Activated CD4-positive, alpha-beta memory T cell treated with anti-CD3 and anti-CD28 coated beads, Interleukin-2, amount 10 ng/mL, durations not matched to agents 7 days and 5 days (primary cell): ENCODE measurements around the gene OTUD5. TPM values are rescaled to one million over a fixed set of nuclear protein-coding genes. Genes with fewer than 3 reads are reported as not detected.

Source experiments
- CTCF ChIA-PET: fragments of 350-600 bp; sonication (Branson Sonifier 250); formaldehyde crosslinking; loops from one replicate; lab custom pipeline; 2021; ENCODE audit warnings: antibody characterized with exemption, inconsistent platforms; lab: Charles Lee
- POLR2A ChIA-PET: fragments of 350-600 bp; sonication (Branson Sonifier 250); formaldehyde crosslinking; loops from one replicate; lab custom pipeline; 2021; ENCODE audit warnings: antibody characterized with exemption; lab: Charles Lee
- DNase-seq: peaks from one replicate; pipeline ENCODE4 v3.0.0-alpha.2; 2020
- H3K27ac Mint-ChIP-seq: one replicate; pipeline ENCODE4 v1.8.0; 2021; ENCODE audit warnings: mild to moderate bottlenecking, mixed read lengths
- H3K27me3 Mint-ChIP-seq: one replicate; pipeline ENCODE4 v1.8.0; 2021; ENCODE audit warnings: mixed read lengths
- H3K36me3 Mint-ChIP-seq: one replicate; pipeline ENCODE4 v1.8.0; 2021; ENCODE audit warnings: low read depth, mixed read lengths
- H3K4me1 Mint-ChIP-seq: one replicate; pipeline ENCODE4 v1.8.0; 2021; ENCODE audit warnings: mixed read lengths
- H3K4me3 Mint-ChIP-seq: one replicate; pipeline ENCODE4 v1.8.0; 2021; ENCODE audit warnings: mild to moderate bottlenecking, mixed read lengths
- H3K9me3 Mint-ChIP-seq: one replicate; pipeline ENCODE4 v1.8.0; 2021; ENCODE audit warnings: mixed read lengths
- total RNA-seq, 2 experiments: library from RNA; stranded (reverse); gene quantifications; one replicate each; pipeline ENCODE4 v1.2.3, GENCODE V29; 2021

Gene OTUD5
- total RNA-seq, 2 experiments from 2014 or later = 63.2 to 63.7 TPM

DNA sequence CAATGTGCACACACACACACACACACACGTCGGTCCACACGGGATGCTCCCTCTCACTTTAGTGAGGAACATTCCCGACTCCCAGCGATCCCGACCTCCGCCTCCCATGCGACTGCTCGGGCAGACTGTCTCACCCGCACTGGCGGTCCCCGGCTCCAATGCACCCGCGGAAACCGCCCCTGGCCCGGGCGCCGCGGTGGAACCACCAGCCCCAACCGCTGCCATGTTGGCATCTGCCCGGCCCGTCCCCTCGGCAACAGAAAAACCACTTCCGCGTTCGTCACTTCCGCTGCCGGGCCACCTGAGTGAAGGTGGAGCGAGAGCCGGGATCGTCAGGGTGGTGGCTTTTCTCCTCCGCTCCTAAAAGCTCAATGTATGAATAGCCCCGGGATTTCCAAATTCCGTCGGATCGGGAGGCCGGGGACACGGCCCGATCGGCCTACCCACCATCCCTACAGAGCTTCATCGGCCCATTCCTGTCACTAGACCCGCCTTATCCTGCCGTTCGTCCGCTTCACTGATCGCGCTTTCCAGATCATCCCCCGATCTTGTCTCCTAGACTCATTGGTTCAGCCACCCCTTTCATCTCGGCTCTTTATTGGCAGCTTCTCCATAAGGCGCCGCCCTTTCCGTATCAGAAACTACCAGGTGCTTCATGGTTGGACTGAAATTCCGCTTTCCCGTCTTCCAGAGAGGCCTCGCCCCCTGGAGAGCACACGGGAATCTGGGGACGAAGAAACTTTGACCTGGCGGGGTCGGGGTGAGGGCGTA, 45.8 kb downstream of the OTUD5 start, which contains the start of gene SLC35A2:
SLC35A2 (minus strand) TSS at position 235 of the 771 bp plus-strand sequence; CDS start at position 225, 10 bp downstream.
- ChIA-PET CTCF (interaction anchor here (0.9 to 2.2 kb wide), 7 partner anchors 14 to 263 kb away, joined by 3 to 11 read pairs (median 5); partner anchors contain the start of genes PQBP1 and TIMM17B), POLR2A (interaction anchor here (1.0 to 13.8 kb wide), 13 partner anchors 7 to 263 kb away, joined by 3 to 415 read pairs (median 7); partner anchors contain the start of genes OTUD5, PQBP1 and TIMM17B)
- peak within 1 kb of the TSS; percentile 95 for H3K4me3 Mint-ChIP-seq
- no peaks in the 10 kb centered on the region for H3K27me3 Mint-ChIP-seq
- H3K9me3 Mint-ChIP-seq = no peaks in the 10 kb centered on the region
- H3K27ac Mint-ChIP-seq = peak within 1 kb of the TSS; percentile 92
- H3K4me1 Mint-ChIP-seq = peaks cover 48% of the 10 kb centered on the region
- peaks cover 56% of the 10 kb centered on the region for H3K36me3 Mint-ChIP-seq
- DNase-seq = peak; percentile 90

DNA sequence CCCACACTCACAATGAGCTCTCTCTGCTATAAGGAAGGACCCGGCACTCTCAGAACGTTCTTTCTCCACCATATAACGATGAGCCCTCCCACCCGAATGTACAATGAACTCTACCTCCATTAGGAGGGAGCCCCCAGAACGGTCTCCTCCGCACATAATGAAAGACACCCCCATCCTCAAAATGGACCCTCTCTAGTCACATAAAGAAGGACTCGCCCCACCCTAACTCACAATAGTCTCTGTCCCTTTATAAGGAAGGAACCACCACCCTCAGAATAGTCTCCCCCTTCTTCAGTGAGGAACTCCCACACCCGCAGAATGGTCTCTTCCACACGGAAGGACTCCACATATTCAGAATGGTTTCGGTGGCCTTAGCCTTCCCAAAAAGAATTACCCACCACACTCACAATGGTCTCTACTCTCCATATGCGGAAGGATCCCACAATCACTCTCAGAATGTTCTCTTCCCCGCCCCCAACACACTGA, 46.4 kb downstream of the OTUD5 start:
- no peaks in the 10 kb centered on the region for H3K27me3 Mint-ChIP-seq
- POLR2A ChIA-PET = interaction anchor here (1.2 to 13.8 kb wide), 9 partner anchors 8 to 263 kb away, joined by 3 to 415 read pairs (median 8); partner anchors contain the start of genes OTUD5, PQBP1 and TIMM17B
- peak overlapping the region; percentile 95 for H3K4me3 Mint-ChIP-seq
- DNase-seq = no peak
- no peaks in the 10 kb centered on the region for H3K9me3 Mint-ChIP-seq
- H3K27ac Mint-ChIP-seq = peak overlapping the region; percentile 92
- CTCF ChIA-PET = interaction anchor here (1.1 to 2.2 kb wide), 6 partner anchors 13 to 262 kb away, joined by 3 to 11 read pairs (median 6); partner anchors contain the start of genes PQBP1 and TIMM17B
- peaks cover 48% of the 10 kb centered on the region for H3K4me1 Mint-ChIP-seq
- peaks cover 50% of the 10 kb centered on the region for H3K36me3 Mint-ChIP-seq

DNA sequence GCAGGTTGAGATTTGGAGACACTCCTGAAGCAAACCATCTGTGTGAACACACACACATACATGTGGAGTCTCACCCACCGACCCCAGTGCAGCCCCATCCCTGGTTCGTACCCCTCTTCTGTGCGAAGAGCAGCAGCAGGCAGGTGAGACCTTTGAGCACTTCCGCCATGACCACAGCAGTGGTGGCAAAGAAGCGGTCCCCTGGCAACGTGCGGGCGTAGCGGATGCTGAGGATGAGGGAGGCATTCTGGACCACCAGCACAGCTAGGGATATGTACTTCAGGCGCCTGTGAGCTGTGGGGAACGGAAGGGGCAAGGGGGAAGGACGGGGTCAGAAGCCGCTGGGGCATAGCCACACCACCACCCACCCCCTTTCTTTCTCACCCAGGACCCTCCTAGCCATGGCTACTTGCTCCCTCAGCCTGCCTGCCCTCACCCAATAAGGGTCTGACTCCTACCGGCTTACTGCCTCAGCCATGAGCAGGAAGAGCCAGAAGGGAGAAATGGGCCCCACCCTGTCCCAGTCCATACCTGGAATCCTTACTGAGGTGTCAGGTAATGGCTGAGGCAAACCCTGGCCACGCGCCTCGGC, 47.6 kb downstream of the OTUD5 start:
- H3K27me3 Mint-ChIP-seq = no peaks in the 10 kb centered on the region
- H3K4me3 Mint-ChIP-seq = no peak overlapping the region
- no peaks in the 10 kb centered on the region for H3K9me3 Mint-ChIP-seq
- no peak overlapping the region for H3K27ac Mint-ChIP-seq
- peaks cover 40% of the 10 kb centered on the region for H3K36me3 Mint-ChIP-seq
- H3K4me1 Mint-ChIP-seq = peaks cover 43% of the 10 kb centered on the region
- ChIA-PET POLR2A (interaction anchor here (0.6 to 13.8 kb wide), 3 partner anchors 10 to 93 kb away, joined by 3 to 415 read pairs (median 51); partner anchors contain the start of genes PQBP1 and TIMM17B), CTCF (no interaction called here)
- DNase-seq = no peak

DNA sequence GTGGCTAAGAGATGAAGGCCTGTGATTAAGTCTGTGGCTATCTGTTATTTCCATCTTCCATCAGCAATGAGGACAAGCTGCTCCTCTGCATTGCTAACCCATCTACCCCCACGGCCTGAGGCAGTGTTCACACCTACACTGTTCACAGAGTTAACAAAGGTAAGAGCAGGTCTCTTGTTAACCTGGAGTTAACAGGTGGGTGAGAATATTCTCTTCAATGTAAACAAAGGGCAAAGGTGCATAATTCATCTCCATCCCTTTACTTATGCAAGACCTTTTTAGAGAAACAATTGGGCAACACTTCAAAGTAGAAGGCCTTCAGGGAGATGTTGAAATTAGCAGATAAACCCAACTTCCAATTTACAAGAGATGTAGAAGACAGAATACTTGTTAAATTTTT, 48.8 kb downstream of the OTUD5 start:
- Mint-ChIP-seq H3K27ac (no peak overlapping the region), H3K9me3 (no peaks in the 10 kb centered on the region), H3K4me1 (peaks cover 32% of the 10 kb centered on the region), H3K27me3 (no peaks in the 10 kb centered on the region), H3K36me3 (peaks cover 35% of the 10 kb centered on the region), H3K4me3 (no peak overlapping the region)
- CTCF ChIA-PET = no interaction called here
- POLR2A ChIA-PET = interaction anchor here (0.8 to 4.7 kb wide), 2 partner anchors 9 to 49 kb away, joined by 3 to 51 read pairs; partner anchors contain the start of genes PQBP1 and TIMM17B
- DNase-seq = no peak

DNA sequence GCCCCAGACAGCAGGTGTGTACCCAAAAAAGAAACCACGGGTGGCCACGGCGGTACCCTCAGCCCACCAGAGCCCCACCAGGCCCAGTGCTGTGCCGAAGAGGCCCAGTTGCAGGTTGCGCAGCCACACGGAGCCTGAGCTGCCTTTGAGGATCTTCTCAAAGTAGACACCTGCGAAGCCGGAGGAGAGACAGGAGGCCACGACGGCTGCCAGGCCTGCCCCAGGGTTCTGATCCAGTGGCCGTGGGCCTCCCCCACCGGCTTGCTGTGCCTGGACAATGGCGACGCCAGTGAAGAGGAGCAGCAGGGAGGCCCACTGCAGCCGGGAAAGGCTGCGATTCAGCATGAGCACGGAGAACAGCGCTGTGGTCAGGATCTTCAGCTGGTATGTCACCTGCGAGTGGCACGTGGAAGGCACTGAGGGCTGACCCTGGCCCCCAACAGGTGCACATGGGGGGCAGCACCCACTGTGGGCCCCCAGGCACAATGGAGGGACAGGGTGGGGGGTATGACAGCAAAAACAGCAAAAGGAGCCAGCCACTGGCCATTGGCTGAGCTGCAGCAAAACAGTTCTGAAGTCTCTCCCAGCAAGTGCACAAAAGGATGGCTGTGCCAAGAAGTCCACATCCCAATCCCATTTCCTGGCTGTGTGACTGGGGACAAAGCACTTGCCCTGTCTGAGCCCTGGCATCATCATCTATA, 52.2 kb downstream of the OTUD5 start:
- CTCF ChIA-PET = no interaction called here
- POLR2A ChIA-PET = interaction anchor here (1.0 to 1.2 kb wide), 2 partner anchors 7 to 11 kb away, joined by 3 to 6 read pairs; partner anchors contain the start of genes PQBP1 and TIMM17B
- Mint-ChIP-seq H3K4me3 (no peak overlapping the region), H3K27me3 (no peaks in the 10 kb centered on the region), H3K4me1 (peaks cover 7% of the 10 kb centered on the region), H3K36me3 (peaks cover 29% of the 10 kb centered on the region), H3K27ac (no peak overlapping the region), H3K9me3 (no peaks in the 10 kb centered on the region)
- no peak for DNase-seq

DNA sequence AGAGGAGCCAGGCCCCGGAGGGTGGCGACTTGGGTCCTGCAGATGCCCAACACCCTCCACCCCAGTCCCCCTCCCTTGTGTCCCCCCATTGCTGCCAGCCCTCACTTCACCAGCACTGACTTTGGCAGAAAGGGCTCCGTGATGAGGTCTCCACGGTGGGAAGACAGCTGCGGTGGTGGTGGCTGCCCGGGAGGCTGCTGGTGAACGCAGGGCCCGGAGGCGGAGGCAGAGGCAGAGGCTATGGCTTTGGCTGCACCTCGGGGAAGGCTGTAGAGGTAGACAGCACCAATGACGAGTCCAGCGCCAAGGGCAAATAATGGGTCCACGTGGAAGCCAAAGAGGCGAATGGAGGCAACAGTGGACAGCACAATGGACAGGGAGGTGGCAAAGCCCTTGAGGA, 52.8 kb downstream of the OTUD5 start:
- Mint-ChIP-seq H3K4me1 (peaks cover 9% of the 10 kb centered on the region), H3K4me3 (no peak overlapping the region), H3K27me3 (no peaks in the 10 kb centered on the region), H3K9me3 (no peaks in the 10 kb centered on the region), H3K27ac (no peak overlapping the region), H3K36me3 (peaks cover 29% of the 10 kb centered on the region)
- POLR2A ChIA-PET = interaction anchor here (1.0 kb wide), 2 partner anchors 8 to 33 kb away, joined by 3 to 4 read pairs; no protein-coding TSS in a partner anchor
- CTCF ChIA-PET = no interaction called here
- no peak for DNase-seq

DNA sequence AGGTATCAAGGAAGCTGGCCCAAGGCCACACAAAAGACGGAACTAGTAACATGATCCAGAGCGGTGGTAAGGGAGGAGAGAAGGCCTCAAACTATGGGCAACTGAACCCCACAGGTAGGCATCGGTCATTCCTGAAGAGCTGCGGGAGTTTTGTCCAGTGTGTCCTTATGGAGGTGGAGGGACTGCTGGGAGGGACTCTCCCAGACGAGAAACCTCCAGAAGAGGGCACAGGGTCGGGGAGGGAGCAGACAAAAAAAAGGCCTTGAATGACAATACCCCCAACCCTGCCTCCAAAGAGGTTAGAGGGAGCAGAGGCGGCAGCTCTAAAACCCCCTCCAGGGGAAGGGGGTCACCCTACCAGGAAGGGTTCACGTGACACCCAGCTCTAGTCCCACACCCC, 53.2 kb downstream of the OTUD5 start:
- Mint-ChIP-seq H3K4me1 (peaks cover 13% of the 10 kb centered on the region), H3K27ac (no peak overlapping the region), H3K36me3 (peaks cover 29% of the 10 kb centered on the region), H3K27me3 (no peaks in the 10 kb centered on the region), H3K9me3 (no peaks in the 10 kb centered on the region), H3K4me3 (no peak overlapping the region)
- ChIA-PET CTCF (no interaction called here), POLR2A (interaction anchor here (1.0 to 1.1 kb wide), 3 partner anchors 8 to 256 kb away, joined by 3 to 4 read pairs (median 3); no protein-coding TSS in a partner anchor)
- DNase-seq = no peak

DNA sequence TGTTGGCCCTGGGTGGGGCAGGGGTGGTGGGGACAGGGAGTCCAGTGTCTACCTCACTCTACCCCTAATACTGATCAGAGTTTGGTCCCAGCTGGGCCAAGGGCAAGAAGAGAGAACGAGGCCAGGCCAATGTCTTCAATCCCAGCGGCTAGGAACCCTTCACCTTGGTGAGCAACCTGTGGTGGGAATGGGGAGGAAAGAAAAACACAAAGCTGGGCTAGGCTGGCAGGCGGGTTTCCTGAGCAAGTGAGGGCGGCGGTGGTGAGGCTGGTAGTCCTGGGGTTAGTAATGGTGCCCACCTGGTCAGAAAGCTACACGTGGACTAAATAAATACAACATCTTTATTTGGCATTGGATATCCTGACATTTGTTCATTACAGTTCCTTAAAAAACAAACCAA, 54.1 kb downstream of the OTUD5 start:
- POLR2A ChIA-PET = interaction anchor here (1.0 to 1.4 kb wide), 4 partner anchors 9 to 255 kb away, joined by 3 to 7 read pairs (median 3); partner anchors contain the start of gene SLC35A2
- Mint-ChIP-seq H3K9me3 (no peaks in the 10 kb centered on the region), H3K27me3 (no peaks in the 10 kb centered on the region), H3K4me3 (no peak overlapping the region), H3K36me3 (peaks cover 29% of the 10 kb centered on the region), H3K27ac (no peak overlapping the region), H3K4me1 (peaks cover 13% of the 10 kb centered on the region)
- DNase-seq = no peak
- CTCF ChIA-PET = interaction anchor here (1.3 kb wide), 1 partner anchor 34 kb away, joined by 3 read pairs; no protein-coding TSS in a partner anchor

DNA sequence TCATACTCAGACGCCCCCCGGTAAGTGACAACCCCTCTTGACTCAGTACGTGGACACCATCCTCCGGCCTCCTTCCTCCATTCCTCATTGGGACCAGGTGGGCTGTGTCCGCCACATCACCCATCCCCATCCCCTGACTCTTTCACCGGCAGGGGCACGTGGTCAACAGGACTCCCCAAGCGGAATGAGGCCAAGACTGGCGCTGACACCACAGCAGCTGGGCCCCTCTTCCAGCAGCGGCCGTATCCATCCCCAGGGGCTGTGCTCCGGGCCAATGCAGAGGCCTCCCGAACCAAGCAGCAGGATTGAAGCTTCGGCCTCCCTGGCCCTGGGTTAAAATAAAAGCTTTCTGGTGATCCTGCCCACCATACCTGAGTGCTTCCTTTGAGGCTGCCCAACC, 54.6 kb downstream of the OTUD5 start:
- Mint-ChIP-seq H3K4me3 (no peak overlapping the region), H3K27me3 (no peaks in the 10 kb centered on the region), H3K36me3 (peaks cover 29% of the 10 kb centered on the region), H3K9me3 (no peaks in the 10 kb centered on the region), H3K27ac (no peak overlapping the region), H3K4me1 (peaks cover 15% of the 10 kb centered on the region)
- no peak for DNase-seq
- ChIA-PET CTCF (interaction anchor here (1.3 kb wide), 1 partner anchor 35 kb away, joined by 3 read pairs; no protein-coding TSS in a partner anchor), POLR2A (interaction anchor here (1.0 to 1.4 kb wide), 2 partner anchors 9 to 13 kb away, joined by 3 to 7 read pairs; partner anchors contain the start of gene SLC35A2)

DNA sequence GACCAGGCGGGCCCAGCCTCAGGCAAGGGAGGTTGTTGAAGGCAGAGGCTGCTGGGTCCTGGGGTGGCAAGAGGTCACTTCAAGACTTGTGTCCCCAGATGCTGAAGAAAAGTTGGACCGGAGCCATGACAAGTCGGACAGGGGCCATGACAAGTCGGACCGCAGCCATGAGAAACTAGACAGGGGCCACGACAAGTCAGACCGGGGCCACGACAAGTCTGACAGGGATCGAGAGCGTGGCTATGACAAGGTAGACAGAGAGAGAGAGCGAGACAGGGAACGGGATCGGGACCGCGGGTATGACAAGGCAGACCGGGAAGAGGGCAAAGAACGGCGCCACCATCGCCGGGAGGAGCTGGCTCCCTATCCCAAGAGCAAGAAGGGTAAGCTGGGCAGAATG, 55.3 kb downstream of the OTUD5 start:
- DNase-seq = no peak
- H3K9me3 Mint-ChIP-seq = no peaks in the 10 kb centered on the region
- H3K27ac Mint-ChIP-seq = no peak overlapping the region
- peaks cover 15% of the 10 kb centered on the region for H3K4me1 Mint-ChIP-seq
- no peaks in the 10 kb centered on the region for H3K27me3 Mint-ChIP-seq
- CTCF ChIA-PET = no interaction called here
- H3K36me3 Mint-ChIP-seq = peaks cover 29% of the 10 kb centered on the region
- no peak overlapping the region for H3K4me3 Mint-ChIP-seq
- POLR2A ChIA-PET = interaction anchor here (1.1 to 5.2 kb wide), 3 partner anchors 9 to 101 kb away, joined by 3 to 51 read pairs (median 3); partner anchors contain the start of gene SLC35A2

DNA sequence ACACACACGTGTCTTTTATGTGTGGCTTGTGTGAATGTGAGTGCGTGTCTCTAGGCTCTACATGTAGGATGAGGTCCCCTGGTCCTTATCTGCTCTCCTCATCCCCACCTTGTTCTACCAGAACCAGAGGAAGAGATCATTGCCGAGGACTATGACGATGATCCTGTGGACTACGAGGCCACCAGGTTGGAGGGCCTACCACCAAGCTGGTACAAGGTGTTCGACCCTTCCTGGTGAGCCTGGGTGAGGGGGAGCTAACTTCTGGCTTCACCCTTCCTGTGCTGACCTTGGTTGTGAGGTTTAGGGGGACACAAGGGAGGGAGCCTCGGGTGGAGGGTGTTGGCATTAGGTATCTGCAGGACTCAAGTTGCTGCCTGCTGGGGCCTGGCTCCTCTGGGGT, 56.3 kb downstream of the OTUD5 start:
- no peaks in the 10 kb centered on the region for H3K9me3 Mint-ChIP-seq
- peaks cover 23% of the 10 kb centered on the region for H3K4me1 Mint-ChIP-seq
- H3K27ac Mint-ChIP-seq = no peak overlapping the region
- CTCF ChIA-PET = no interaction called here
- no peaks in the 10 kb centered on the region for H3K27me3 Mint-ChIP-seq
- POLR2A ChIA-PET = interaction anchor here (1.1 to 5.2 kb wide), 2 partner anchors 10 to 100 kb away, joined by 3 to 51 read pairs; partner anchors contain the start of gene SLC35A2
- no peak overlapping the region for H3K4me3 Mint-ChIP-seq
- no peak for DNase-seq
- peaks cover 29% of the 10 kb centered on the region for H3K36me3 Mint-ChIP-seq

DNA sequence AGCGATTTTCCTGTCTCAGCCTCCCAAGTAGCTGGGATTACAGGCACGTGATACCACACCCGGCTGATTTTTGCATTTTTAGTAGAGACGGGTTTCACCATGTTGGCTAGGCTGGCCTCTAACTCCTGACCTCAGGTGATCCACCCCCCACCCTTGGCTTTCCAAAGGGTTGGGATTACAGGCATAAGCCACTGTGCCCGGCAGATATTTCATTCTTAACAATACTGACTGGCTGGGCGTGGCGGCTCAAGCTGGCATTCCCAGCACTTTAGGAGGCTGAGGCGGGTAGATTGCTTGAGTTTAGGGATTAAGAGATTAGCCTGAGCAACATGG, 58.4 kb downstream of the OTUD5 start:
- ChIA-PET POLR2A (interaction anchor here (1.5 to 5.2 kb wide), 4 partner anchors 9 to 267 kb away, joined by 4 to 51 read pairs (median 11); partner anchors contain the start of genes OTUD5 and SLC35A2), CTCF (interaction anchor here (2.9 kb wide), 1 partner anchor 13 kb away, joined by 8 read pairs; the partner anchor contains the start of gene SLC35A2)
- Mint-ChIP-seq H3K36me3 (peaks cover 32% of the 10 kb centered on the region), H3K27me3 (no peaks in the 10 kb centered on the region), H3K9me3 (no peaks in the 10 kb centered on the region), H3K27ac (no peak overlapping the region), H3K4me1 (peaks cover 32% of the 10 kb centered on the region), H3K4me3 (peak overlapping the region; percentile 35)
- no peak for DNase-seq
